NCI-H187 treated with DMSO at 0.1 percent for 48 hours (cell line): ENCODE data around the gene GOLGA8A.
"Not testable (repeated sequence)": the region's sequence is repeated elsewhere in the genome, so short reads cannot be mapped to it uniquely, and the experiment has no call there.

Source experiments
- DNase-seq: peaks from one replicate; lab custom pipeline; 2025; lab: John Stamatoyannopoulos, UW

Gene GOLGA8A

DNA sequence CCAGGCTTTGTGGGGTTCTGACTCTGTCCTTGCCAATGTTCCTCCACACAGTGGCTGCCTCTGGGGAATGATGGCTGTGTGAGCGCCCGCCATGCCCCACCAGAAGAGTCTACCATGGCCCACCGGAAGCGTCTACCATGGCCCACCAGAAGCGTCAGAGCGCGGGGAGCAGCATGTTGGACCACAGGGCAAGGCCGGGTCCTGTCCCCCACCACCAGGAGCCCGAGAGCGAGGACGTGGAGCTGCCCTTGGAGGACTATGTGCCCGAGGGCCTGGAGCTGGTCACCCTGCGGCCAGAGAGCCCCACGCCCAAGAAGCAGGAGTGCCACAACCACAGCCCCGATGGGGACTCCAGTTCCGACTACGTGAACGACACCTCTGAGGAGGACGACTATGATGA, 28.1 kb downstream of the GOLGA8A start:
- not testable (repeated sequence) for DNase-seq

DNA sequence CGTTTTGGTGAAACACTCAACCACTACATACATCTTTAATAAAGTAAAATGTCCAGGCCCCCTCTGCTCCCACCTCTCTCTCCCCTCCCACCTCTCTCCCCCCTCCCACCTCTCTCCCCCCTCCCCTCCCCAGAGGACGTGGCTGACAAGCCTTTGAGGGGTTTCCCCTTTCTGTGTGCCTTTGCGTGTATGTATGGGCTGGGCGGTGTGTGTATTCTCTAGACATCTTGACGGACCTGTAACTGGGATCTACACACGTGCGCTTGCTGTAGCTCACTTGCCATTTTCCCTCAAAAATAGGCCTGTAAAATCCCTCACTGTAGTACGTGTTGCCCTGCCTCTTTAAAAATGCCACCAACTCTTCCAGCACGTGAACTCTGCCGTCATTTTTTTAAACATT, 28.6 kb downstream of the GOLGA8A start:
- DNase-seq: not testable (repeated sequence)

DNA sequence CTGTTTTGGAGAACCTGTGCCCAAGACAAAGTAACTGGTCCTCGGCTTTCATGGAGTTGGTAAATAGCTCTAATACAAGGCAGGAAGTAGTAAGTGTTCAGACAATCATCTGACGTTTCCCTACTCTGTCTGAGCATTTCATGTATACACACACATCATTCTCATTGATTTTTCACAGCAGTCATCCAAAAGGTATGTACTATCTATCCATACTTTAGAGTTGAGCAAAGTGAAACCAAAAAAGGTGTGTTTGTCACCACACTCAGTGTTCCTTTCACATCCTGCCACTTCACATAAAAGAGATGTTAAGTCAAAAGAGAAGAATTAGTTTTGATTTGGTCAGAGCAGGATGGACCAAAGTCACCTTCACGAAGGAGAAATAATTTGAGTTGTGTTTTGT, 33.7 kb downstream of the GOLGA8A start:
- not testable (repeated sequence) for DNase-seq

DNA sequence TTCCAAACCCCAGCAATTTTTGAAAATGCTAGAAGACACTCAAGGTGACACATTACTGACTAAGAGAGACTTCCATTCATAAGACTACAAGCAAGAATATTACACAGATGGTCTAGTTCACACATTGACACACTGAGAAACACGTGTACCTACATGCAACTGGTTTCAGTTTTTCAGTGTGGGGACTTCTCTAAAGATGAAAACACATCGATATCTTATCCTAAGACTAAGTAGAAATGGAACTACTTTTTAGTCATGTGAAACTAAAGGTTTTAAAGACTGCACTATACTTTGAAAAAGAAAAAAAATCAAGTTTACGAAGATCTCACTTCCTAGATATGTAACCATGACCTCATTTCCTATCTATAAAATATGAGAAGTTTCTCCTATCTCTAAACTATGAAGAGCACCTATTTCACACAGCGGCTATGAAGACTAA, 34.4 kb downstream of the GOLGA8A start:
- not testable (repeated sequence) for DNase-seq

DNA sequence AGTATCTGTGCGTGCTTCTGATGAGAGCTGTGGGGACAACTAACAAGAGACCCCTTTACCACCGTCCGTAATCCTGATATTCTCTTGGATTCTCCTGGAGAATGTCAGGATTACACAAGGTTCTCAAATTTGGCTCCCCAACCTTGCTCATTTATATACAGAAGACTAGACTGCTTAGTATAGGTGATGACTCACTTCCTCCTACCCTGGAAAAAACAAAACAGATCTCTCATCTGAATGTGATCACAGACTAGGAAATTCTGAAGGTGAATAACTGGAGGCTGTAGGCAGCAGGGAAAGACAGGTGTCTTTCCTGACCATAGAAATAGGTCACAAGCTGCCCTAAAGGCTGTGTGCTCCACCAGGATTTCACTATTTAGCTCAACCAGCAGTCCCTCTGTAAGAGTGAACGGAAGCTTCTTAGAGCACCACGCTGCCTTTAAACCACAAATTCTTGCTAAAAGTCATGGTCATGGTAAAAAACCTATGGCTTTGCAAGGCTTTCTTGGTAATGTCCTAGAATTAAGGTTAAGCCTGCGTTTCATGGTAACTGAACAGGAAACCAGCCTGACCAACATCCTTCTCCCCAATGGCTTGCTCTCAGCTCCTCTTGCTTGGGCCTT, 39.9 kb downstream of the GOLGA8A start:
- DNase-seq: not testable (repeated sequence)

DNA sequence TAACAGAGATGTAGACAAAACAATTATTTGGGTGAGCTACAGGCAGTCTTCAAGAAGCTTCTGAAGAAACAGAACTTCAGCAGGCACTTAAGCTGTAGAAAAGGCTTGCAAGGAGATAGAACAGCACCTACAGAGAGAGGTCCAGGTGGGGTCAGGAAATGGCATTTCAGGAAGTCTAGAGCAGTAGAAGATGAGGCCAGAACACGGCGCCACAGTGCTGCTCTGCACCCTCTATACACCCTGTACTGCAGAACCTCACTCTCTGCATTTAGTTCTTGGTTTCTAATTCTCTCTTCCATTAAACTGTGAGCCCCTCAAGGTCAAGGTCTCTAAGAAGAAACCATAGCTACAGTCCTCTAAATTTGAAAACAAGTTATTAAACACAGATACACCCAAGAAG, 44.6 kb downstream of the GOLGA8A start:
- DNase-seq: not testable (repeated sequence)

DNA sequence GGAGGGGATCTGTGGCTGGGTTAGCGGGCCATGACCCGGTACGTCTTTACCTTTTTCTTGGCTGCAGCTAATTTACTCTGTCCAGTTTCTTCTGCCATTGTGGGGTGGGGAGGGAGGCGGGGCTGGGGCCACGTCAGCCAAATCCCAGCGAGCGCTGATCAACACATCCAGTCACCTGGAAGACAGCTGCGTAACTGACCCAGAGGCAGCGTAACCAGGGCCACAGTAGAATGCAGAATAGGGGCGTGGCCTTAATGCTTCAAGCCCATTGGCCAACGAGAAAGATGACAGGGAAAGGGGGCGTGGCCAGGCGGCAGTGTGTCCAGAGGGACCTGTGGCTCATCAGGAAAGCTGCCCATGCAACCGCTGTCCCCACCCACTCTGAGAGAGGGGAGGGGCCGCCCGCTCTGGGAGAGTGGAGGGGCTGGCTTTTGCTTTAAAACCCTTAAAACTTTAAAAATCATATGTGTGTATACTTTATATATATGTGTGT, 48.0 kb downstream of the GOLGA8A start:
- not testable (repeated sequence) for DNase-seq
